ENCODE data around the gene MPI. TPM values are rescaled to one million over a fixed set of nuclear protein-coding genes. Genes with fewer than 3 reads are reported as not detected.

Gene MPI
- total RNA-seq, 4 donors from 2014 or later, result 28.8 to 73.3 (median 33.7) TPM

DNA sequence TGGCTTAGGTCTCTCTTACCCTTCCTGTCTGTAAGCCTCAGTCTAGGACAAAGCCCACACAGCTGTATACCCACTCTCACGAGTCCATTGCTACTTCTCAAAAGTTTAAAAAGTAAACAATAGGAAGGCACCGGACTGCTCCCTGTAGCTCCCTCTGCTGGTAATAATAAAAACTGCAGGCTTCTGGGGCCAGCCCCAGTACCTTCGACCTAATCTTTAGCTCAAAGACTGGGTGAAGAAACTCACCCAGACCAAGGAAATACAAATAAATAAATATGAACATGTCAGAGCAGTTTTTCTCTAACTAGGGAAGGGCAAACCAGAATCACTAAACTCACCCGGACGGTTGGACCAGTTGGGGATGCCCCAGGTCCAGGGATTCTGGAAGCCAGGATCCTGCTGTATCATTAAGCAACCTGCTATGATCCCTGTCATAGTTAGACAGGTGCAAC is 11.8 kb downstream of the MPI start:
- Histone ChIP-seq H3K9me3 (no peaks in the 10 kb centered on the region), H3K4me3 (no peak overlapping the region), H3K36me3 (no peaks in the 10 kb centered on the region), H3K27ac (peak overlapping the region; percentile 38 to 44), H3K4me1 (peaks cover 9 to 10% of the 10 kb centered on the region in 2 donors), H3K27me3 (no peaks in the 10 kb centered on the region)
- peak; percentile 54 to 56 for DNase-seq
- intact Hi-C loops (cut with DNase I; ENCODE audit: low total_unique reads), result no loop called here
- TF ChIP-seq, protein P1, sequence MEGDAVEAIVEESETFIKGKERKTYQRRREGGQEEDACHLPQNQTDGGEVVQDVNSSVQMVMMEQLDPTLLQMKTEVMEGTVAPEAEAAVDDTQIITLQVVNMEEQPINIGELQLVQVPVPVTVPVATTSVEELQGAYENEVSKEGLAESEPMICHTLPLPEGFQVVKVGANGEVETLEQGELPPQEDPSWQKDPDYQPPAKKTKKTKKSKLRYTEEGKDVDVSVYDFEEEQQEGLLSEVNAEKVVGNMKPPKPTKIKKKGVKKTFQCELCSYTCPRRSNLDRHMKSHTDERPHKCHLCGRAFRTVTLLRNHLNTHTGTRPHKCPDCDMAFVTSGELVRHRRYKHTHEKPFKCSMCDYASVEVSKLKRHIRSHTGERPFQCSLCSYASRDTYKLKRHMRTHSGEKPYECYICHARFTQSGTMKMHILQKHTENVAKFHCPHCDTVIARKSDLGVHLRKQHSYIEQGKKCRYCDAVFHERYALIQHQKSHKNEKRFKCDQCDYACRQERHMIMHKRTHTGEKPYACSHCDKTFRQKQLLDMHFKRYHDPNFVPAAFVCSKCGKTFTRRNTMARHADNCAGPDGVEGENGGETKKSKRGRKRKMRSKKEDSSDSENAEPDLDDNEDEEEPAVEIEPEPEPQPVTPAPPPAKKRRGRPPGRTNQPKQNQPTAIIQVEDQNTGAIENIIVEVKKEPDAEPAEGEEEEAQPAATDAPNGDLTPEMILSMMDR (IDR thresholded peaks at IDR 0.05), result peak; percentile 72 to 95 (median 74)
- TF ChIP-seq POLR2A (IDR thresholded peaks at IDR 0.05), result no peak

DNA sequence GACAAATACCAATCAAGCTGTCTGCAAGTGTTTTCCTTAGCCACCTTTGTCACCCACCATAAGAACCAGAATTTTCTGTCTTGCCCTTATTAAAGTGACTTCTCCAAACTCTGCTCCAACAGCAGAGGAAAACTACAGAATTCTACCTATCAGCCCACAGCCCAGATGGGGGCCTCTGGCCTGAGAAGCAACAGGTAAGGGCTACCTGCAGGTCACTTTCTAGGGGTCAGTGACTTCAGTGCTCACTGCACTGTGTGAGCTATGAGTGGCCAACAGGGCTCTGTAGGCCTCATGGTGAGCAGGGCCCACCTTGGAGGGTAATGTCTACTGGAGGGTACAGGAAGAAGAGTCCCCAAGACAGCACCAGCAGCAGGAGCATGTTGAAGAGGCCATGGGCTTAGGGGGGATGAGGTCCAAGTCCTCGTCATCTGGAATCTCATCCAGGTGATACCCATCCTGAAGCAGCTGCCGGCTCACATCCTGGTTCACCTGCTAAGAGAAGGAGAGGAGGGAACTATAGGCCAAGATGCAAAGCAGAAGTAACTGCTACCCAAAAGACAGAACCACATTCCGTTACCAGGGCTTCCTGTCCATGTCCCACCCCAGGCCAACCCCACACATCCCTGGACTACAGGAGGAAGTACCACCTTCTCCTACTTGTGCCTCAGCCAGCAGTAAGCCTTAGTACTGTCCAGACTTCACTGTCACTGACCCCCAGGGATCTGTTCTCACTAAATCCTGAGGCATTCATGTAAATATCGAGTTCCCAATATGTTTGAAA is 12.6 kb downstream of the MPI start:
- intact Hi-C loops (cut with DNase I; ENCODE audit: low total_unique reads), result no loop called here
- no peaks in the 10 kb centered on the region for H3K27me3 ChIP-seq
- no peaks in the 10 kb centered on the region for H3K36me3 ChIP-seq
- no peaks in the 10 kb centered on the region for H3K9me3 ChIP-seq
- no peak overlapping the region for H3K4me3 ChIP-seq
- DNase-seq, result no peak
- no peak for TF ChIP-seq POLR2A (IDR thresholded peaks at IDR 0.05)
- TF ChIP-seq, protein P1 (IDR thresholded peaks at IDR 0.05), result no peak
- peaks cover 10 to 13% of the 10 kb centered on the region in 2 donors for H3K4me1 ChIP-seq
- no peak overlapping the region for H3K27ac ChIP-seq

DNA sequence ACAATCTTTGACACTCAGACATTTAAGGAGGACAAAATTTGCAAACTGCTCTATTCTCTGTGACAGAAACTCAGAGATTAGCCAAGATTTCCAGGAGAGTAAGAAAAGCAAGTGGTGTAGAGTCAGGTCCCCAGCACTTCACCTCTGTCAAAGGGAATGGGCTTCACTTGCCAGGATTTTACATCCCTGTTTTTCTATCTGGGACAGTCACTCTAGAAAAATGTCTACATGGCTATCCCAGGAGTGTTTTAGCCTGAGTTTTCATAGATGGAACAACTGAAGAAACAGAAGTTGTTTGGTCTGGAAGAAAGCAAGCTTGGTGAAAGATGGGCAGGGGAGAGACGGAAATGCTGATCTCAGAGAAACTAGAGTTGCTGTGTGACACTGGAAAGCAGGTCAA is 13.8 kb downstream of the MPI start:
- TF ChIP-seq, protein P1 (IDR thresholded peaks at IDR 0.05), result no peak
- TF ChIP-seq POLR2A (IDR thresholded peaks at IDR 0.05), result no peak
- Histone ChIP-seq H3K4me3 (no peak overlapping the region), H3K27ac (no peak overlapping the region), H3K36me3 (no peaks in the 10 kb centered on the region), H3K27me3 (no peaks in the 10 kb centered on the region), H3K4me1 (peaks cover 10 to 15% of the 10 kb centered on the region in 2 donors), H3K9me3 (no peaks in the 10 kb centered on the region)
- intact Hi-C loops (cut with DNase I; ENCODE audit: low total_unique reads), result no loop called here
- no peak for DNase-seq

DNA sequence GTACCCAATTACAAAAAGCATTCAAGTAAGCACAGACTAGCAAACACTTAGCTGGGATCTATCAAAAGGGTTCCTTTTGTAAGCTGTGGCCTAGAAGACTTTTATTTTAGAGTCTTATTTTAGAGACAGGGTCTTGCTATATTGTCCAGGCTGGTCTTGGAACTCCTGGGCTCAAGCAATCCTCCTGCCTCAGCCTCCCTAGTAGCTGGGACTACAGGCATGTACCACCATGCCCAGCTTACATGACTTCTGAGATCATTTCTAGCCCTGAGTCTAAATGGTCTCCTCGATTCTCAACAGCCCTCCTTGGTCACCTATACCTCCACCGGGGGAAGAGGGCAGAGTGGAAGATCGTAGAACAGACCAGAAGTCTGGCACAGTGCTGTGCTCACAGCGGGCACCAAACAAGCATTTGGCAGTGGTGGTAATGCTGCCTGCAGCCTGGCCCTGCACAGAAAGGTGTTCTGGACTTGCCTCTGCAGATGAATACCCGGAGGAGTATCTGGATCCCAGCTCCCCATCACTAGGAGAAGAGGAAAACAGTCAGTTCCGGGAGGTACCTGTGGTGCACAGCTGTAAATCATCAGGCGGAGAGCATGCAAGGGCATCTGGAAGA is 14.5 kb downstream of the MPI start:
- no peak for DNase-seq
- Histone ChIP-seq H3K36me3 (no peaks in the 10 kb centered on the region), H3K27me3 (no peaks in the 10 kb centered on the region), H3K9me3 (no peaks in the 10 kb centered on the region), H3K4me3 (no peak overlapping the region), H3K27ac (no peak overlapping the region), H3K4me1 (peaks cover 10 to 15% of the 10 kb centered on the region in 2 donors)
- TF ChIP-seq, protein P1 (IDR thresholded peaks at IDR 0.05), result no peak
- no peak for TF ChIP-seq POLR2A (IDR thresholded peaks at IDR 0.05)
- intact Hi-C loops (cut with DNase I; ENCODE audit: low total_unique reads), result no loop called here

DNA sequence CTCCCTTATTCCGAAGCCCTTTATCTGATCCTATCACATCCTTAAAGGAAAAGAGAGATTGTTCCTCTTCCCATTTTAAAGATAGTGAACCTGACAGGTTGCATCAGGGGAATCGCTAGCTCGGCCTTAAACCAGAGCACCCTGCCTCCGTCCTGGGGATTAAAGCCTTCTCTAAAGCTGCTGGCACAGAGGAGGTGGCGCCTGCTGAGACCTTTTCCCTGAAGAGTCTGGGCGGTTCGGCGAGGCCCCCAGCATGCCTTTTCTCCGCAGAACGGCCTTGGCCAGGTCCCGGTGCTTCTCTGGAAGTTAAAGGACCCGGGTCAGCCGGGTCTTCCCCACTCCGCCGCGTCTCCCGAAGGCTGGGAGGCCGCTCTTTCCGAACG is 16.2 kb downstream of the MPI start:
- peaks cover 10 to 15% of the 10 kb centered on the region in 2 donors for H3K4me1 ChIP-seq
- no peak for DNase-seq
- no peaks in the 10 kb centered on the region for H3K36me3 ChIP-seq
- TF ChIP-seq, protein P1 (IDR thresholded peaks at IDR 0.05), result no peak
- TF ChIP-seq POLR2A (IDR thresholded peaks at IDR 0.05), result no peak
- intact Hi-C loops (cut with DNase I; ENCODE audit: low total_unique reads), result no loop called here
- no peaks in the 10 kb centered on the region for H3K27me3 ChIP-seq
- H3K9me3 ChIP-seq, result no peaks in the 10 kb centered on the region
- H3K4me3 ChIP-seq, result peak overlapping the region; percentile 59 to 70
- H3K27ac ChIP-seq, result peak overlapping the region; percentile 73 to 90
